ENCODE data around the gene TBC1D24. TPM values are rescaled to one million over a fixed set of nuclear protein-coding genes. Genes with fewer than 3 reads are reported as not detected.

The TBC1D24 gene
- total RNA-seq, 8 experiments from 2014 or later, result 12.3 to 23.5 (median 14.7) TPM

GRCh38 chr16:2512735-2513404 lies 37.9 kb downstream of the TBC1D24 start:
- H3K4me1 ChIP-seq (replicated peaks in 1 of 2), result peaks cover 26 to 28% of the 10 kb centered on the region in 2 donors
- 12 to 90% (median 50%) methylated on average over 2 to 5 of the region's 15 CpGs; no CpG with 5 or more reads in 5 of the 10 experiments for WGBS, 10 experiments
- peak overlapping the region; percentile 99 for H3K27ac ChIP-seq
- peak in 3 of 8 experiments; percentile 0 to 2 (median 1) for ATAC-seq (replicated peaks in 6 of 8)
- H3K4me3 ChIP-seq, result peak overlapping the region; percentile 80 to 100 (median 93)
- in situ Hi-C loops (cut with MboI; ENCODE audit: low pct_unique_long_range_greater_than_20kb in 2 of 9, low sequenced_read_pairs in 9 of 9, unreplicated experiment in 9 of 9), result no loop called here

- no CpG with 5 or more reads among the region's 122 CpGs for WGBS, 10 experiments
- peak within 1 kb of the TSS; percentile 99 for H3K27ac ChIP-seq
- H3K4me1 ChIP-seq (replicated peaks in 1 of 2), result peaks cover 26 to 28% of the 10 kb centered on the region in 2 donors
- in situ Hi-C loops (cut with MboI; ENCODE audit: low pct_unique_long_range_greater_than_20kb in 2 of 9, low sequenced_read_pairs in 9 of 9, unreplicated experiment in 9 of 9), result no loop called here
- H3K4me3 ChIP-seq, result peak within 1 kb of the TSS; percentile 80 to 100 (median 93)
- ATAC-seq (replicated peaks in 6 of 8), result peak; percentile 68 to 86 (median 82)
Observed at GRCh38 chr16:2513405-2514332, 38.7 kb downstream of the TBC1D24 start, which contains the start of gene ATP6V0C. ATP6V0C (plus strand) TSS chr16:2513952; CDS start chr16:2514104, 152 bp downstream.

GRCh38 chr16:2514333-2515179 lies 39.6 kb downstream of the TBC1D24 start:
- H3K27ac ChIP-seq, result peak overlapping the region; percentile 99
- 0 to 24% (median 0%) methylated on average over 2 to 7 of the region's 63 CpGs; no CpG with 5 or more reads in 5 of the 10 experiments for WGBS, 10 experiments
- peak overlapping the region; percentile 80 to 100 (median 93) for H3K4me3 ChIP-seq
- peak in 4 of 8 experiments; percentile 0 to 2 (median 0) for ATAC-seq (replicated peaks in 6 of 8)
- H3K4me1 ChIP-seq (replicated peaks in 1 of 2), result peaks cover 28% of the 10 kb centered on the region in 2 donors
- in situ Hi-C loops (cut with MboI; ENCODE audit: low pct_unique_long_range_greater_than_20kb in 2 of 9, low sequenced_read_pairs in 9 of 9, unreplicated experiment in 9 of 9), result no loop called here

- peaks cover 28 to 30% of the 10 kb centered on the region in 2 donors for H3K4me1 ChIP-seq (replicated peaks in 1 of 2)
- peak overlapping the region in 1 of 2 donors; percentile 99 for H3K27ac ChIP-seq
- ATAC-seq (replicated peaks in 6 of 8), result peak in 2 of 8 experiments; percentile 3 to 5
- WGBS, 10 experiments, result 0 to 70% (median 63%) methylated on average over 1 to 8 of the region's 14 CpGs; no CpG with 5 or more reads in 4 of the 10 experiments
- H3K4me3 ChIP-seq, result peak overlapping the region; percentile 80 to 100 (median 93)
- in situ Hi-C loops (cut with MboI; ENCODE audit: low pct_unique_long_range_greater_than_20kb in 2 of 9, low sequenced_read_pairs in 9 of 9, unreplicated experiment in 9 of 9), result no loop called here
Observed at GRCh38 chr16:2515180-2515851, 40.4 kb downstream of the TBC1D24 start.

- no peak overlapping the region for H3K27ac ChIP-seq
- no peak overlapping the region for H3K4me3 ChIP-seq
- in situ Hi-C loops (cut with MboI; ENCODE audit: low pct_unique_long_range_greater_than_20kb in 2 of 9, low sequenced_read_pairs in 9 of 9, unreplicated experiment in 9 of 9), result no loop called here
- peaks cover 28 to 32% of the 10 kb centered on the region in 2 donors for H3K4me1 ChIP-seq (replicated peaks in 1 of 2)
- WGBS, 10 experiments, result 41 to 100% (median 75%) methylated on average over 1 to 6 of the region's 11 CpGs; no CpG with 5 or more reads in 1 of the 10 experiments
- no peak for ATAC-seq (replicated peaks in 6 of 8)
Observed at GRCh38 chr16:2516391-2517240, 41.7 kb downstream of the TBC1D24 start.

GRCh38 chr16:2517954-2518605 lies 43.2 kb downstream of the TBC1D24 start:
- peaks cover 17 to 20% of the 10 kb centered on the region in 2 donors for H3K4me1 ChIP-seq (replicated peaks in 1 of 2)
- WGBS, 10 experiments, result 70 to 100% (median 91%) methylated on average over 2 to 11 of the region's 12 CpGs; no CpG with 5 or more reads in 5 of the 10 experiments
- in situ Hi-C loops (cut with MboI; ENCODE audit: low pct_unique_long_range_greater_than_20kb in 2 of 9, low sequenced_read_pairs in 9 of 9, unreplicated experiment in 9 of 9), result no loop called here

GRCh38 chr16:2518823-2519710 lies 44.1 kb downstream of the TBC1D24 start:
- H3K4me1 ChIP-seq (replicated peaks in 1 of 2), result peaks cover 16 to 19% of the 10 kb centered on the region in 2 donors
- in situ Hi-C loops (cut with MboI; ENCODE audit: low pct_unique_long_range_greater_than_20kb in 2 of 9, low sequenced_read_pairs in 9 of 9, unreplicated experiment in 9 of 9), result no loop called here
- 72 to 100% (median 89%) methylated on average over 1 to 9 of the region's 39 CpGs; no CpG with 5 or more reads in 6 of the 10 experiments for WGBS, 10 experiments
- ATAC-seq (replicated peaks in 6 of 8), result peak in 4 of 8 experiments; percentile 0 to 2 (median 2)
- H3K27ac ChIP-seq, result peak overlapping the region in 1 of 2 donors; percentile 85
- peak overlapping the region in 1 of 5 donors; percentile 8 for H3K4me3 ChIP-seq

More at GRCh38 chr16:2517954-2518605, 43.2 kb downstream of the TBC1D24 start:
- Histone ChIP-seq H3K27ac (no peak overlapping the region), H3K4me3 (no peak overlapping the region)
- no peak for ATAC-seq (replicated peaks in 6 of 8)

GRCh38 chr16:2519711-2520080 lies 44.8 kb downstream of the TBC1D24 start:
- 0 to 70% methylated on average over 1 to 6 of the region's 22 CpGs; no CpG with 5 or more reads in 8 of the 10 experiments for WGBS, 10 experiments
- peak in 5 of 8 experiments; percentile 3 to 42 (median 28) for ATAC-seq (replicated peaks in 6 of 8)
- H3K4me3 ChIP-seq, result peak overlapping the region; percentile 59 to 97 (median 69)
- H3K4me1 ChIP-seq (replicated peaks in 1 of 2), result peaks cover 16 to 19% of the 10 kb centered on the region in 2 donors
- peak overlapping the region in 1 of 2 donors; percentile 85 for H3K27ac ChIP-seq
- in situ Hi-C loops (cut with MboI; ENCODE audit: low pct_unique_long_range_greater_than_20kb in 2 of 9, low sequenced_read_pairs in 9 of 9, unreplicated experiment in 9 of 9), result no loop called here

GRCh38 chr16:2520097-2520783 lies 45.3 kb downstream of the TBC1D24 start, which contains the start of gene AMDHD2:
AMDHD2 (plus strand) TSS chr16:2520371; CDS start chr16:2520459, 88 bp downstream.
- 0 to 13% (median 0%) methylated on average over 2 to 3 of the region's 83 CpGs; no CpG with 5 or more reads in 7 of the 10 experiments for WGBS, 10 experiments
- peak; percentile 66 to 83 (median 77) for ATAC-seq (replicated peaks in 6 of 8)
- in situ Hi-C loops (cut with MboI; ENCODE audit: low pct_unique_long_range_greater_than_20kb in 2 of 9, low sequenced_read_pairs in 9 of 9, unreplicated experiment in 9 of 9), result no loop called here
- Histone ChIP-seq H3K4me3 (peak within 1 kb of the TSS; percentile 59 to 97 (median 69)), H3K27ac (peak within 1 kb of the TSS; percentile 4 to 85), H3K4me1 (replicated peaks in 1 of 2) (peaks cover 12 to 14% of the 10 kb centered on the region in 2 donors)
